Body of pancreas (tissue), 2 donors: ENCODE measurements around the gene PRELID2. TPM values are rescaled to one million over a fixed set of nuclear protein-coding genes. Genes with fewer than 3 reads are reported as not detected.

Source experiments
- total RNA-seq, 2 donors: library from RNA; depleted of rRNA; stranded (reverse); fragments of >200 nt; gene quantifications; one replicate each; pipeline ENCODE4 v1.1.0, GENCODE V29; 2016

Gene PRELID2
- total RNA-seq, 2 donors from 2014 or later = 17.1 to 22.4 TPM

Other genes with a start within 250 kb of the PRELID2 start
- gene GRXCR2, start 37.7 kb upstream of the PRELID2 start, total RNA-seq = not detected
- 10 to 100 TPM; 14.8 to 25.7 TPM for gene SH3RF2, start 101.2 kb upstream of the PRELID2 start, total RNA-seq